SK-N-SH treated with all-trans-retinoic acid at 6 μM for 48 hours (cell line): ENCODE measurements around the gene HPS3.
A peak's percentile ranks its signal among the peaks of the same experiment; 100 is the strongest.

Experiments
- ATAC-seq: fragments of 200-7000 bp; cut with Tn5 transposase; 3 replicates; pipeline ENCODE4 v1.9.1; 2020; ENCODE audit warnings: mild to moderate bottlenecking, moderate library complexity
- BACH2 ChIP-seq: fragments of 250-450 bp; sonication (Bioruptor Pico); IDR thresholded peaks from 2 replicates; pipeline ENCODE4 v1.9.0; 2021; ENCODE audit warnings: mild to moderate bottlenecking, borderline replicate concordance
- ESRRG ChIP-seq: fragments of 250-450 bp; sonication (Bioruptor Pico); IDR thresholded peaks from 2 replicates; pipeline ENCODE4 v1.6.1; 2021; ENCODE audit warnings: mild to moderate bottlenecking
- GLIS3 ChIP-seq: fragments of 250-450 bp; sonication (Bioruptor Pico); IDR thresholded peaks from 2 replicates; pipeline ENCODE4 v1.5.0; 2020; ENCODE audit warnings: mild to moderate bottlenecking, moderate library complexity
- ISL1 ChIP-seq: fragments of 250-450 bp; sonication (Bioruptor Pico); IDR thresholded peaks from 2 replicates; pipeline ENCODE4 v2.1.2; 2022; ENCODE audit warnings: mild to moderate bottlenecking, moderate library complexity
- OSR1 ChIP-seq: fragments of 250-450 bp; sonication (Bioruptor Pico); IDR thresholded peaks from 2 replicates; pipeline ENCODE4 v1.8.0; 2022; ENCODE audit warnings: moderate library complexity, mild to moderate bottlenecking, inconsistent platforms
- PATZ1 ChIP-seq: fragments of 250-450 bp; sonication (Bioruptor Pico); IDR thresholded peaks from 2 replicates; pipeline ENCODE4 v1.8.0; 2020; ENCODE audit warnings: mild to moderate bottlenecking, moderate library complexity, borderline replicate concordance
- RARB ChIP-seq: fragments of 250-450 bp; sonication (Bioruptor Pico); IDR thresholded peaks from 2 replicates; pipeline ENCODE4 v1.8.0; 2021; ENCODE audit warnings: mild to moderate bottlenecking, moderate library complexity
- SNAI2 ChIP-seq: fragments of 250-450 bp; sonication (Bioruptor Pico); IDR thresholded peaks from 2 replicates; pipeline ENCODE4 v1.5.0; 2020; ENCODE audit warnings: mild to moderate bottlenecking, moderate library complexity
- TCF4 ChIP-seq: fragments of 250-450 bp; sonication (Bioruptor Pico); IDR thresholded peaks from 2 replicates; pipeline ENCODE4 v1.8.0; 2021; ENCODE audit warnings: mild to moderate bottlenecking, moderate library complexity, borderline replicate concordance
- TOX ChIP-seq: fragments of 250-450 bp; sonication (Bioruptor Pico); IDR thresholded peaks from 2 replicates; pipeline ENCODE4 v1.8.0; 2021; ENCODE audit warnings: mild to moderate bottlenecking, moderate library complexity, borderline replicate concordance
- TSHZ2 ChIP-seq: fragments of 250-450 bp; sonication (Bioruptor Pico); IDR thresholded peaks from 2 replicates; pipeline ENCODE4 v1.5.0; 2020; ENCODE audit warnings: mild to moderate bottlenecking, moderate library complexity
- ZC3H10 ChIP-seq: fragments of 250-450 bp; sonication (Bioruptor Pico); IDR thresholded peaks from 2 replicates; pipeline ENCODE4 v1.5.1; 2021; ENCODE audit warnings: mild to moderate bottlenecking, moderate library complexity
- ZFP3 ChIP-seq: fragments of 250-450 bp; sonication (Bioruptor Pico); IDR thresholded peaks from 2 replicates; pipeline ENCODE4 v1.5.0; 2020; ENCODE audit warnings: mild to moderate bottlenecking, moderate library complexity
- ZFP30 ChIP-seq: fragments of 450-650 bp; formaldehyde crosslinking; IDR thresholded peaks from 2 replicates; pipeline ENCODE4 v1.5.0; 2022; ENCODE audit warnings: mild to moderate bottlenecking, moderate library complexity
- ZNF565 ChIP-seq: fragments of 450-650 bp; formaldehyde crosslinking; conservative IDR thresholded peaks from 2 replicates; pipeline ENCODE4 v1.5.0; 2020; ENCODE audit warnings: low read depth, mild to moderate bottlenecking, moderate library complexity
- ZNF70 ChIP-seq: fragments of 450-650 bp; formaldehyde crosslinking; IDR thresholded peaks from 2 replicates; pipeline ENCODE4 v1.5.0; 2020; ENCODE audit warnings: mild to moderate bottlenecking, moderate library complexity
- ZNF8 ChIP-seq: fragments of 450-650 bp; formaldehyde crosslinking; IDR thresholded peaks from 2 replicates; pipeline ENCODE4 v1.5.0; 2020; ENCODE audit warnings: mild to moderate bottlenecking, moderate library complexity
- TF ChIP-seq, protein P1 (sequence below): fragments of 250-450 bp; sonication (Bioruptor Pico); IDR thresholded peaks from 2 replicates; pipeline ENCODE4 v1.5.1; 2021; ENCODE audit warnings: mild to moderate bottlenecking, moderate library complexity
- TF ChIP-seq, protein P2 (sequence below): fragments of 250-450 bp; sonication (Bioruptor Pico); IDR thresholded peaks from 2 replicates; pipeline ENCODE4 v1.8.0; 2021; ENCODE audit warnings: low read depth, mild to moderate bottlenecking, moderate library complexity, borderline replicate concordance

Gene HPS3

DNA sequence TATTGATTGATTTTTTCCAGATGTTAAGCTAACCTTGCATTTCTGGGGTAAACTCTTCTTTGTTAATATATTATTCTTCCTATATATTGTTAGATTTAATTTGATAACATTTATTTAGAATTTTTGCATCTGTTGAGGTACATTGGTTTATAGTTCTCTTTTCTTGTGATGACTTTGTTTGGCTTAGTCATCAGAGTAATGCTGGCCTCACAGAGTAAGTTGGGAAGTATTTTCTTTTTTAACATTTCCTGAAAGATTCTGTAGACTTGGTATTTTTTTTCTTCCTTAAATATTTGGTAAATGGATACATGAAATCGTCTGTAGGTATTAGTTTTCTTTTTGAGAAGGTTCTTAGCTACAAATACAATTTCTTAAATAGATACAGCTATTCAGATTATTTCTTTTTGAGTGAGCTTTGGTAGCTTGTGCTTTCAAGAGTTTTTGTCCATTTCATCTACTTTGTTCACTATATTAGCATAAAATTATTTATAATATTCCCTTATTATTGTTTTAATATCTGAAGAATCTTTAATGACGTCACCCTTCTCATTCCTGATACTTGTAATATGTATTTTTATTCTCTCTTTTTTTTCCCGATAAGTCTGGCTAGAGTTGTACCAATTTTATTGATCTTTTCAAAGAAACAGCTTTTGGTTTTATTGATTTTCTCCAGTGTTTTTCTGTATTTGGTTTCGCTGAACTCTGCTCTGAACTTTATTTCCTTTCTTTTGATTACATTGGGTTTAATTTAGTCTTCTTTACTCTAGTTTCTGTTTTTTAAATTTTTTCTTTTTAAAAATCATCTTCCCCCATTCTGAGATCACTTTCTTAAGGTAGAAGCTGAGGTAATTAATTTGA, 6.5 kb upstream of the HPS3 start (continued):
- TF ChIP-seq TSHZ2 (CRISPR knock-in tag) (no peak), TCF4 (no peak)
- TF ChIP-seq, all 23 proteins: peak for 0

DNA sequence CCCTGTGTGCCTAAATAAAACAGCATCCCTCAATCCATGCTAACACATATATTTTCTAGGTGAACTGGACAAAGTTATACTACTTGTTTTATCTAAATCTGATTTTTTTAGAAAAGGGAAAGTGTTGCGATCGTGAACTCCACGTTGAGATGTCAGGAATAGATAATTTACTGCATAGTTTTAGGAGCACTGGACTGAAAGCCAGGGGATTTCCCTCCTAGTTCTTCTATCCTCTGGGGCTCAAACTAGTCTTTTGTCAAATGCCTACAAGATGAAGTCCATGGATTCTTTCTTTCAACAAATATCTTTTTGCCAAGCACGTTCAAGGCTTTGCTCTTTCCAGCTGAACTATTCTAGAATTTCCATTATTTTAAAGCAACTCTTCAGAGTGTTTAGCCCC, 617 bp upstream of the HPS3 start:
- TF ChIP-seq SNAI2 (CRISPR knock-in tag) (no peak), ZNF565 (no peak), ZFP30 (no peak), RARB (CRISPR knock-in tag) (no peak), ZNF8 (CRISPR knock-in tag) (no peak), ESRRG (no peak), TOX (no peak), TSHZ2 (CRISPR knock-in tag) (no peak), ZFP3 (CRISPR knock-in tag) (no peak), ZNF70 (no peak), PATZ1 (CRISPR knock-in tag) (no peak), OSR1 (CRISPR knock-in tag) (no peak)
- TF ChIP-seq, protein P1, sequence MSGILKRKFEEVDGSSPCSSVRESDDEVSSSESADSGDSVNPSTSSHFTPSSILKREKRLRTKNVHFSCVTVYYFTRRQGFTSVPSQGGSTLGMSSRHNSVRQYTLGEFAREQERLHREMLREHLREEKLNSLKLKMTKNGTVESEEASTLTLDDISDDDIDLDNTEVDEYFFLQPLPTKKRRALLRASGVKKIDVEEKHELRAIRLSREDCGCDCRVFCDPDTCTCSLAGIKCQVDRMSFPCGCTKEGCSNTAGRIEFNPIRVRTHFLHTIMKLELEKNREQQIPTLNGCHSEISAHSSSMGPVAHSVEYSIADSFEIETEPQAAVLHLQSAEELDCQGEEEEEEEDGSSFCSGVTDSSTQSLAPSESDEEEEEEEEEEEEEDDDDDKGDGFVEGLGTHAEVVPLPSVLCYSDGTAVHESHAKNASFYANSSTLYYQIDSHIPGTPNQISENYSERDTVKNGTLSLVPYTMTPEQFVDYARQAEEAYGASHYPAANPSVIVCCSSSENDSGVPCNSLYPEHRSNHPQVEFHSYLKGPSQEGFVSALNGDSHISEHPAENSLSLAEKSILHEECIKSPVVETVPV (CRISPR knock-in tag): no peak
- TF ChIP-seq, protein P2, sequence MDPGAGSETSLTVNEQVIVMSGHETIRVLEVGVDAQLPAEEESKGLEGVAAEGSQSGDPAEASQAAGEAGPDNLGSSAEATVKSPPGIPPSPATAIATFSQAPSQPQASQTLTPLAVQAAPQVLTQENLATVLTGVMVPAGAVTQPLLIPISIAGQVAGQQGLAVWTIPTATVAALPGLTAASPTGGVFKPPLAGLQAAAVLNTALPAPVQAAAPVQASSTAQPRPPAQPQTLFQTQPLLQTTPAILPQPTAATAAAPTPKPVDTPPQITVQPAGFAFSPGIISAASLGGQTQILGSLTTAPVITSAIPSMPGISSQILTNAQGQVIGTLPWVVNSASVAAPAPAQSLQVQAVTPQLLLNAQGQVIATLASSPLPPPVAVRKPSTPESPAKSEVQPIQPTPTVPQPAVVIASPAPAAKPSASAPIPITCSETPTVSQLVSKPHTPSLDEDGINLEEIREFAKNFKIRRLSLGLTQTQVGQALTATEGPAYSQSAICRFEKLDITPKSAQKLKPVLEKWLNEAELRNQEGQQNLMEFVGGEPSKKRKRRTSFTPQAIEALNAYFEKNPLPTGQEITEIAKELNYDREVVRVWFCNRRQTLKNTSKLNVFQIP (CRISPR knock-in tag): no peak
- TF ChIP-seq, all 23 proteins: peak for 0
- ATAC-seq: peak; percentile 10

GRCh38 chr3:149131589-149131988, 2.2 kb downstream of the HPS3 start:
- TF ChIP-seq ZFP3 (CRISPR knock-in tag) (no peak), SNAI2 (CRISPR knock-in tag) (no peak), ISL1 (CRISPR knock-in tag) (no peak), ZNF565 (no peak), GLIS3 (CRISPR knock-in tag) (no peak), OSR1 (CRISPR knock-in tag) (no peak), BACH2 (no peak), PATZ1 (CRISPR knock-in tag) (no peak), ZNF70 (no peak), ZC3H10 (CRISPR knock-in tag) (no peak)
- TF ChIP-seq, protein P1 (CRISPR knock-in tag): no peak
- TF ChIP-seq, protein P2 (CRISPR knock-in tag): no peak
- ATAC-seq: no peak
